ENCODE results near the gene LDLRAD4.

LDLRAD4 gene

GRCh38 chr18:13268158-13269012 lies 49.8 kb downstream of the LDLRAD4 start:
- no peak for DNase-seq

GRCh38 chr18:13269013-13269280 lies 50.4 kb downstream of the LDLRAD4 start:
- DNase-seq: no peak

- no peak for DNase-seq
Observed at GRCh38 chr18:13269521-13270011, 51.0 kb downstream of the LDLRAD4 start.

- no peak for DNase-seq
Observed at GRCh38 chr18:13270279-13270855, 51.8 kb downstream of the LDLRAD4 start.

GRCh38 chr18:13271302-13271911 lies 52.8 kb downstream of the LDLRAD4 start:
- DNase-seq: no peak

GRCh38 chr18:13272416-13272815 lies 53.9 kb downstream of the LDLRAD4 start:
- no peak for DNase-seq

GRCh38 chr18:13273800-13274199 lies 55.2 kb downstream of the LDLRAD4 start:
- no peak for DNase-seq

- no peak for DNase-seq
Observed at GRCh38 chr18:13275075-13275474, 56.5 kb downstream of the LDLRAD4 start.

GRCh38 chr18:13276530-13277520 lies 58.3 kb downstream of the LDLRAD4 start:
- DNase-seq: no peak

GRCh38 chr18:13278062-13278630 lies 59.6 kb downstream of the LDLRAD4 start:
- no peak for DNase-seq

GRCh38 chr18:13279181-13280069 lies 60.9 kb downstream of the LDLRAD4 start:
- DNase-seq: no peak

GRCh38 chr18:13280070-13280795 lies 61.7 kb downstream of the LDLRAD4 start:
- DNase-seq: no peak

GRCh38 chr18:13281406-13281805 lies 62.8 kb downstream of the LDLRAD4 start:
- no peak for DNase-seq

- no peak for DNase-seq
Observed at GRCh38 chr18:13283746-13284145, 65.2 kb downstream of the LDLRAD4 start.

GRCh38 chr18:13284330-13285027 lies 65.9 kb downstream of the LDLRAD4 start:
- no peak for DNase-seq

GRCh38 chr18:13285874-13286273 lies 67.3 kb downstream of the LDLRAD4 start:
- no peak for DNase-seq

- no peak for DNase-seq
Observed at GRCh38 chr18:13286456-13287125, 68.0 kb downstream of the LDLRAD4 start.

GRCh38 chr18:13287372-13287771 lies 68.8 kb downstream of the LDLRAD4 start:
- DNase-seq: no peak

- DNase-seq: no peak
Observed at GRCh38 chr18:13288509-13289133, 70.1 kb downstream of the LDLRAD4 start.
